Stimulated activated CD8-positive, alpha-beta memory T cell treated with anti-CD3 and anti-CD28 coated beads, Interleukin-4, amount 100 ng/mL, for 48 hours (primary cell): ENCODE data around the gene CCL21.
"Not testable (repeated sequence)": the region's sequence is repeated elsewhere in the genome, so short reads cannot be mapped to it uniquely, and the experiment has no call there.

Experiments used
- DNase-seq: peaks from one replicate; pipeline ENCODE4 v3.0.0-alpha.2; 2020

The CCL21 gene

GRCh38 chr9:34710023-34710422, at the start of gene CCL21:
Gene CCL21 (minus strand): TSS chr9:34710136. CDS start chr9:34710066, 70 bp downstream.
- DNase-seq, result no peak

GRCh38 chr9:34759432-34760134, 49.6 kb upstream of the CCL21 start:
- no peak for DNase-seq

GRCh38 chr9:34750320-34750719, 40.4 kb upstream of the CCL21 start:
- not testable (repeated sequence) for DNase-seq

- no peak for DNase-seq
Observed at GRCh38 chr9:34746526-34746925, 36.6 kb upstream of the CCL21 start.

GRCh38 chr9:34744295-34745221, 34.6 kb upstream of the CCL21 start:
- no peak for DNase-seq

GRCh38 chr9:34742710-34743109, 32.8 kb upstream of the CCL21 start:
- no peak for DNase-seq

- DNase-seq, result no peak
Observed at GRCh38 chr9:34741628-34742027, 31.7 kb upstream of the CCL21 start.

- DNase-seq, result not testable (repeated sequence)
Observed at GRCh38 chr9:34740176-34740575, 30.2 kb upstream of the CCL21 start.

- no peak for DNase-seq
Observed at GRCh38 chr9:34737677-34738260, 27.8 kb upstream of the CCL21 start.

- DNase-seq, result no peak
Observed at GRCh38 chr9:34734720-34735119, 24.8 kb upstream of the CCL21 start.

GRCh38 chr9:34732886-34733285, 22.9 kb upstream of the CCL21 start:
- no peak for DNase-seq

- DNase-seq, result no peak
Observed at GRCh38 chr9:34732478-34732877, 22.5 kb upstream of the CCL21 start.

- DNase-seq, result no peak
Observed at GRCh38 chr9:34723141-34723540, 13.2 kb upstream of the CCL21 start.

- not testable (repeated sequence) for DNase-seq
Observed at GRCh38 chr9:34719769-34720025, 9.8 kb upstream of the CCL21 start.

- no peak for DNase-seq
Observed at GRCh38 chr9:34719021-34719768, 9.3 kb upstream of the CCL21 start.

GRCh38 chr9:34717996-34718614, 8.2 kb upstream of the CCL21 start:
- no peak for DNase-seq

GRCh38 chr9:34716711-34717110, 6.8 kb upstream of the CCL21 start:
- DNase-seq, result no peak

- no peak for DNase-seq
Observed at GRCh38 chr9:34715639-34716215, 5.8 kb upstream of the CCL21 start.

GRCh38 chr9:34714007-34714406, 4.1 kb upstream of the CCL21 start:
- DNase-seq, result no peak

- no peak for DNase-seq
Observed at GRCh38 chr9:34712140-34712539, 2.2 kb upstream of the CCL21 start.

- no peak for DNase-seq
Observed at GRCh38 chr9:34709196-34709978, 549 bp downstream of the CCL21 start.

GRCh38 chr9:34707130-34707529, 2.8 kb downstream of the CCL21 start:
- no peak for DNase-seq
